Middle frontal gyrus (tissue), 1 donor: ENCODE data around the gene FAM111A.

ENCODE experiments used
- DNase-seq: peaks from one replicate; pipeline ENCODE4 v3.0.0-alpha.2; 2015; ENCODE audit warnings: low spot score; ENCODE audit errors: extremely low spot score

FAM111A gene

GRCh38 chr11:59141673-59142460 lies 789 bp upstream of the FAM111A start:
- no peak for DNase-seq

GRCh38 chr11:59144096-59144495 lies 1.4 kb downstream of the FAM111A start:
- DNase-seq: no peak

- DNase-seq: no peak
Observed at GRCh38 chr11:59144579-59145345, 2.1 kb downstream of the FAM111A start.

- DNase-seq: no peak
Observed at GRCh38 chr11:59145534-59145933, 2.9 kb downstream of the FAM111A start.

- DNase-seq: no peak
Observed at GRCh38 chr11:59151761-59152160, 9.1 kb downstream of the FAM111A start.

GRCh38 chr11:59152312-59152951 lies 9.8 kb downstream of the FAM111A start:
- no peak for DNase-seq

GRCh38 chr11:59154610-59155009 lies 12.0 kb downstream of the FAM111A start:
- no peak for DNase-seq

- DNase-seq: no peak
Observed at GRCh38 chr11:59157433-59157832, 14.8 kb downstream of the FAM111A start.

GRCh38 chr11:59158206-59159068 lies 15.8 kb downstream of the FAM111A start:
- DNase-seq: peak; percentile 40

- no peak for DNase-seq
Observed at GRCh38 chr11:59164028-59164427, 21.4 kb downstream of the FAM111A start.

GRCh38 chr11:59171508-59172322 lies 29.1 kb downstream of the FAM111A start, which contains the start of gene DTX4:
Gene DTX4 (plus strand): TSS chr11:59172132. CDS start chr11:59172596, 464 bp downstream.
- peak; percentile 91 for DNase-seq

- DNase-seq: no peak
Observed at GRCh38 chr11:59172345-59173079, 29.9 kb downstream of the FAM111A start.

GRCh38 chr11:59173080-59173963 lies 30.7 kb downstream of the FAM111A start:
- DNase-seq: peak; percentile 38

GRCh38 chr11:59173964-59174663 lies 31.5 kb downstream of the FAM111A start:
- DNase-seq: no peak

GRCh38 chr11:59174664-59175033 lies 32.0 kb downstream of the FAM111A start:
- no peak for DNase-seq

- no peak for DNase-seq
Observed at GRCh38 chr11:59175091-59175501, 32.4 kb downstream of the FAM111A start.

GRCh38 chr11:59176330-59176729 lies 33.7 kb downstream of the FAM111A start:
- no peak for DNase-seq

GRCh38 chr11:59178402-59178801 lies 35.7 kb downstream of the FAM111A start:
- DNase-seq: no peak
